Epithelial cell of esophagus (primary cell): ENCODE data around the gene SLC18A2.
A peak's percentile ranks its signal among the peaks of the same experiment; 100 is the strongest.

Source experiments
- DNase-seq: peaks from one replicate; pipeline ENCODE4 v3.0.0; 2010; ENCODE audit warnings: low read depth
- H3K4me3 ChIP-seq: 2 replicates; pipeline ENCODE4 v1.5.1; 2011; ENCODE audit warnings: mild to moderate bottlenecking, low read length, control low read depth
- TF ChIP-seq, protein P1 (sequence below): IDR thresholded peaks from 2 replicates; pipeline ENCODE4 v1.5.1; 2011; ENCODE audit warnings: low read depth, mild to moderate bottlenecking, low read length, control low read depth, inconsistent platforms; ENCODE audit not compliant: insufficient read depth; ENCODE audit errors: missing control alignments

SLC18A2 gene

GRCh38 chr10:117306674-117307073, 65.8 kb downstream of the SLC18A2 start:
- DNase-seq = no peak
- no peak overlapping the region for H3K4me3 ChIP-seq
- TF ChIP-seq, protein P1, sequence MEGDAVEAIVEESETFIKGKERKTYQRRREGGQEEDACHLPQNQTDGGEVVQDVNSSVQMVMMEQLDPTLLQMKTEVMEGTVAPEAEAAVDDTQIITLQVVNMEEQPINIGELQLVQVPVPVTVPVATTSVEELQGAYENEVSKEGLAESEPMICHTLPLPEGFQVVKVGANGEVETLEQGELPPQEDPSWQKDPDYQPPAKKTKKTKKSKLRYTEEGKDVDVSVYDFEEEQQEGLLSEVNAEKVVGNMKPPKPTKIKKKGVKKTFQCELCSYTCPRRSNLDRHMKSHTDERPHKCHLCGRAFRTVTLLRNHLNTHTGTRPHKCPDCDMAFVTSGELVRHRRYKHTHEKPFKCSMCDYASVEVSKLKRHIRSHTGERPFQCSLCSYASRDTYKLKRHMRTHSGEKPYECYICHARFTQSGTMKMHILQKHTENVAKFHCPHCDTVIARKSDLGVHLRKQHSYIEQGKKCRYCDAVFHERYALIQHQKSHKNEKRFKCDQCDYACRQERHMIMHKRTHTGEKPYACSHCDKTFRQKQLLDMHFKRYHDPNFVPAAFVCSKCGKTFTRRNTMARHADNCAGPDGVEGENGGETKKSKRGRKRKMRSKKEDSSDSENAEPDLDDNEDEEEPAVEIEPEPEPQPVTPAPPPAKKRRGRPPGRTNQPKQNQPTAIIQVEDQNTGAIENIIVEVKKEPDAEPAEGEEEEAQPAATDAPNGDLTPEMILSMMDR = no peak

- TF ChIP-seq, protein P1 = no peak
- H3K4me3 ChIP-seq = no peak overlapping the region
- no peak for DNase-seq
Observed at GRCh38 chr10:117311261-117311660, 70.3 kb downstream of the SLC18A2 start.

- TF ChIP-seq, protein P1 = no peak
- DNase-seq = peak; percentile 2
- H3K4me3 ChIP-seq = no peak overlapping the region
Observed at GRCh38 chr10:117312430-117312829, 71.5 kb downstream of the SLC18A2 start.

DNA sequence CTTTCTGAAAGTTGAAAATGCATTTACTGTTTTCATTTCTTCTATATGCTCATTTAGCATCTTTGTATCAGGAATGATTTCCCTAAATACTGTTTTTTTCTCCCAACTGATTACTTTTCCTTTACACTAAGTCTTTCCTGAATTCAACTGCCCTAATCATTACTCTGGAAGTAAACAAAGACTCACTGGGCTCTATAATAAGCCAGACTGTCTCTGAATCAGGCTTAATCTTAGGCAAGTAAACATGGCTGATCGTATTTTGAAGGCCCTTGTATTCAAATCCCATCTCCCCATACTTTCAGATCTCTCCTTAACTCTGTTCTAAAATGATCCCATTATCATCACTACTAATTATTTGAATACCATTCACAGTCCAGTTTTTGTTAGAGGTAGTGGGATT, 72.7 kb downstream of the SLC18A2 start:
- no peak overlapping the region for H3K4me3 ChIP-seq
- no peak for DNase-seq
- TF ChIP-seq, protein P1 = no peak

DNA sequence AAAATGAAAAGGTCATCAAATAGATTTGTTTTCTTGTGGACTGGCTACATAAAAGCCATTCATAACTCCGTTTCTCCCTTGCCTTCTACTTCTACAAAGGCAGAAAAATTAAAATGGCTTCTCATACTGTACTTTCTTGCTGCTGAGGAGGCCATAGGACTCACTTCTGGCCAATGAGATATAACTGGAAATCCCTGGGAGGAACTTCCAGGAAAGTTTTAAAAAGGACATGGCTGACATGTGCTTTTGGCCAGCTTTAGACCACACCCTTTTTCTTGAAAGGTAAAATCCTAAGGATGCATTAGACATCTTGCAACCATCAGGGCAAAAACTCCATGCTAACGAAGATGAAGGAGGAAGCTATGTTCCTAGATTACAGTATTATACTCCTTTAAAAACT, 75.8 kb downstream of the SLC18A2 start:
- TF ChIP-seq, protein P1 = no peak
- no peak overlapping the region for H3K4me3 ChIP-seq
- no peak for DNase-seq

DNA sequence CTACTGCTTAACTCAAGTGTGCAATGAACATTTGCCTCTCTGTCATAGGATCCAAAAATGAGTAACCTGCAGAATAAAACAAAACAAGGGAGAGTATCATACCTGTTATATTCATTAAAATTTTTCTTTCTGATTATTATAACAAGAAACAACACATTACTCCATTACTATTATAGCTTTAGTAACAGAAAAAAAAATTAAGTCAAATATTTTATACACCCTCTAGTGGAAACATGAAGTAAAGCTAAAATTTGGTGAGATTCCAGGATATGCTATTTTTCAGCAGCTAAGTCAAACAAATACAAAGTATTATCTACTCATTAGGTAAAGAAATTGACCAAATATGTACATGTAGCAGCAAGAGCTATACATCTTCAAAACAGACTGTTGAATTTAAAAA, 78.0 kb downstream of the SLC18A2 start:
- TF ChIP-seq, protein P1 = peak; percentile 8
- no peak for DNase-seq
- no peak overlapping the region for H3K4me3 ChIP-seq

GRCh38 chr10:117320050-117320665, 79.2 kb downstream of the SLC18A2 start:
- DNase-seq = peak; percentile 36
- H3K4me3 ChIP-seq = no peak overlapping the region
- TF ChIP-seq, protein P1 = peak; percentile 66
